ENCODE measurements around the gene P2RY11.

The P2RY11 gene

GRCh38 chr19:10110972-10111317, 548 bp upstream of the P2RY11 start:
- no peak for DNase-seq (ENCODE audit: insufficient read length, low spot score)
- TF ChIP-seq POLR2AphosphoS5 (IDR thresholded peaks at IDR 0.05; ENCODE audit: low read depth, low read length) (no peak), POLR2A (IDR thresholded peaks at IDR 0.05; ENCODE audit: low read depth, low read length) (no peak), TAF1 (IDR thresholded peaks at IDR 0.05; ENCODE audit: low read depth, low read length) (no peak), POU2F2 (IDR thresholded peaks at IDR 0.05; ENCODE audit: low read depth, low read length) (no peak), PAX5 (IDR thresholded peaks at IDR 0.05; ENCODE audit: insufficient read depth, low read length, severe bottlenecking) (no peak), SPI1 (IDR thresholded peaks at IDR 0.05; ENCODE audit: low read depth, low read length) (no peak)
- no peak for FAIRE-seq

- no peak for TF ChIP-seq SPI1 (IDR thresholded peaks at IDR 0.05; ENCODE audit: low read depth, low read length)
- TF ChIP-seq POLR2AphosphoS5 (IDR thresholded peaks at IDR 0.05; ENCODE audit: low read depth, low read length), result no peak; the same call in 1 of the 2 replicates
- TF ChIP-seq POLR2A (IDR thresholded peaks at IDR 0.05; ENCODE audit: low read depth, low read length), result peak; percentile 78; the same call in 1 of the 2 replicates
- no peak for TF ChIP-seq PAX5 (IDR thresholded peaks at IDR 0.05; ENCODE audit: insufficient read depth, low read length, severe bottlenecking)
- TF ChIP-seq POU2F2 (IDR thresholded peaks at IDR 0.05; ENCODE audit: low read depth, low read length), result no peak; the same call in 1 of the 2 replicates
- no peak for TF ChIP-seq TAF1 (IDR thresholded peaks at IDR 0.05; ENCODE audit: low read depth, low read length)
- DNase-seq (ENCODE audit: insufficient read length, low spot score) (no peak), FAIRE-seq (peak; percentile 88)
These were observed 706 bp downstream of the P2RY11 start for GRCh38 chr19:10112037-10112761.

GRCh38 chr19:10112895-10113591, 1.6 kb downstream of the P2RY11 start:
- DNase-seq (ENCODE audit: insufficient read length, low spot score) (peak; percentile 56), FAIRE-seq (peak; percentile 79)

GRCh38 chr19:10113592-10113963, 2.1 kb downstream of the P2RY11 start:
- FAIRE-seq (no peak), DNase-seq (ENCODE audit: insufficient read length, low spot score) (no peak)
- TF ChIP-seq SPI1 (IDR thresholded peaks at IDR 0.05; ENCODE audit: low read depth, low read length), result no peak
- peak; percentile 76 for TF ChIP-seq POLR2A (IDR thresholded peaks at IDR 0.05; ENCODE audit: low read depth, low read length)
- peak; percentile 33; the same call in 1 of the 2 replicates for TF ChIP-seq POU2F2 (IDR thresholded peaks at IDR 0.05; ENCODE audit: low read depth, low read length)
- TF ChIP-seq POLR2AphosphoS5 (IDR thresholded peaks at IDR 0.05; ENCODE audit: low read depth, low read length), result peak; percentile 93

More at GRCh38 chr19:10112895-10113591, 1.6 kb downstream of the P2RY11 start:
- TF ChIP-seq PAX5 (IDR thresholded peaks at IDR 0.05; ENCODE audit: insufficient read depth, low read length, severe bottlenecking), result no peak
- 0 out of 2 replicates have a peak, but pooled peaks have one; percentile 24 for TF ChIP-seq POU2F2 (IDR thresholded peaks at IDR 0.05; ENCODE audit: low read depth, low read length)

GRCh38 chr19:10113964-10114650, 2.6 kb downstream of the P2RY11 start:
- FAIRE-seq, result peak; percentile 41
- TF ChIP-seq PAX5 (IDR thresholded peaks at IDR 0.05; ENCODE audit: insufficient read depth, low read length, severe bottlenecking), result no peak
- no peak for TF ChIP-seq TAF1 (IDR thresholded peaks at IDR 0.05; ENCODE audit: low read depth, low read length)
- TF ChIP-seq POLR2AphosphoS5 (IDR thresholded peaks at IDR 0.05; ENCODE audit: low read depth, low read length), result no peak; the same call in 1 of the 2 replicates
- no peak; the same call in 1 of the 2 replicates for TF ChIP-seq POU2F2 (IDR thresholded peaks at IDR 0.05; ENCODE audit: low read depth, low read length)
- no peak for TF ChIP-seq SPI1 (IDR thresholded peaks at IDR 0.05; ENCODE audit: low read depth, low read length)
- no peak for TF ChIP-seq POLR2A (IDR thresholded peaks at IDR 0.05; ENCODE audit: low read depth, low read length)
- no peak for DNase-seq (ENCODE audit: insufficient read length, low spot score)

- FAIRE-seq (no peak), DNase-seq (ENCODE audit: insufficient read length, low spot score) (no peak)
- TF ChIP-seq PAX5 (IDR thresholded peaks at IDR 0.05; ENCODE audit: insufficient read depth, low read length, severe bottlenecking) (no peak), POLR2A (IDR thresholded peaks at IDR 0.05; ENCODE audit: low read depth, low read length) (peak; percentile 31; the same call in 1 of the 2 replicates), POLR2AphosphoS5 (IDR thresholded peaks at IDR 0.05; ENCODE audit: low read depth, low read length) (peak; percentile 29), POU2F2 (IDR thresholded peaks at IDR 0.05; ENCODE audit: low read depth, low read length) (0 out of 2 replicates have a peak, but pooled peaks have one; percentile 13), SPI1 (IDR thresholded peaks at IDR 0.05; ENCODE audit: low read depth, low read length) (no peak), TAF1 (IDR thresholded peaks at IDR 0.05; ENCODE audit: low read depth, low read length) (no peak)
These were observed 3.3 kb downstream of the P2RY11 start for GRCh38 chr19:10114651-10115391.

- no peak for FAIRE-seq
- DNase-seq (ENCODE audit: insufficient read length, low spot score), result no peak
- TF ChIP-seq POLR2AphosphoS5 (IDR thresholded peaks at IDR 0.05; ENCODE audit: low read depth, low read length), result peak; percentile 96
- TF ChIP-seq SPI1 (IDR thresholded peaks at IDR 0.05; ENCODE audit: low read depth, low read length), result no peak
- no peak for TF ChIP-seq PAX5 (IDR thresholded peaks at IDR 0.05; ENCODE audit: insufficient read depth, low read length, severe bottlenecking)
- peak; percentile 6; the same call in 1 of the 2 replicates for TF ChIP-seq TAF1 (IDR thresholded peaks at IDR 0.05; ENCODE audit: low read depth, low read length)
- peak; percentile 90 for TF ChIP-seq POU2F2 (IDR thresholded peaks at IDR 0.05; ENCODE audit: low read depth, low read length)
- peak; percentile 97 for TF ChIP-seq POLR2A (IDR thresholded peaks at IDR 0.05; ENCODE audit: low read depth, low read length)
These were observed 4.0 kb downstream of the P2RY11 start for GRCh38 chr19:10115392-10116084.

- FAIRE-seq (peak; percentile 40), DNase-seq (ENCODE audit: insufficient read length, low spot score) (no peak)
These were observed 4.8 kb downstream of the P2RY11 start for GRCh38 chr19:10116085-10116865.

More at GRCh38 chr19:10116085-10116865, 4.8 kb downstream of the P2RY11 start:
- TF ChIP-seq SPI1 (IDR thresholded peaks at IDR 0.05; ENCODE audit: low read depth, low read length) (no peak), POLR2A (IDR thresholded peaks at IDR 0.05; ENCODE audit: low read depth, low read length) (peak; percentile 67; the same call in 1 of the 2 replicates), TAF1 (IDR thresholded peaks at IDR 0.05; ENCODE audit: low read depth, low read length) (no peak), PAX5 (IDR thresholded peaks at IDR 0.05; ENCODE audit: insufficient read depth, low read length, severe bottlenecking) (no peak), POU2F2 (IDR thresholded peaks at IDR 0.05; ENCODE audit: low read depth, low read length) (peak; percentile 63; the same call in 1 of the 2 replicates), POLR2AphosphoS5 (IDR thresholded peaks at IDR 0.05; ENCODE audit: low read depth, low read length) (peak; percentile 89)

Measured in GM12891 (cell line).